OCI-LY1 (cell line): ENCODE measurements around the gene FIGLA.

Source experiments
- CTCF ChIP-seq: fragments of 200-600 bp; sonication (generic), shearing (Covaris generic); IDR thresholded peaks from 2 replicates; pipeline ENCODE4 v1.5.1; 2017; ENCODE audit warnings: mild to moderate bottlenecking, antibody characterized with exemption, low read length, moderate library complexity, mixed read lengths
- EZH2 ChIP-seq: fragments of 200-600 bp; sonication (generic), shearing (Covaris generic); IDR thresholded peaks from 2 replicates; pipeline ENCODE4 v1.8.0; 2017; ENCODE audit warnings: borderline replicate concordance, mixed run types, mild to moderate bottlenecking, antibody characterized with exemption, low read length, moderate library complexity, mixed read lengths

DNA sequence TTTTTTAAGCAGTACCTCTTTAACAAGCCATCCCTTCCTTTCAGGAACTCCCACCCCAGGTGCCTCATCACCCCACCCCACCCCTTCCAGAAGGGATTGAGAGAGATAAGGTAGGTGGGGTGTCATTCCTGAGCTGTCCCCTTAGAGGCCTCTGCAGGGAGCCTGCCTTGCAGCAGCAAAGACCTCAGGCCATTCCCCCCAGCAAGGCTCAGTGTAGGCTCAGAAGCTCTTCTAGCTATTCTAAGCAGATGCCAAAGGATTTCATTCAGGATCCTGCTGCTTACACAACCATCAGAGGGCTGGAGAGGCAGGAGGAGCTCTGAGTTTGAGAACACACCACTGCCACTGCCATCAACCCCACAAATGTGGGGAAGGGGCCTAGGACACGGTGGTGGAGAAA lies 5.8 kb upstream of the FIGLA start:
- TF ChIP-seq CTCF (no peak), EZH2 (no peak)
